Thyroid gland (tissue), 4 donors: ENCODE data around the gene RNF220.

Source experiments
- CTCF ChIP-seq, 6 experiments: fragments of 200-600 bp in 3 of 6; fragments of 450-650 bp in 3 of 6; sonication (generic) in 3 of 6; IDR thresholded peaks; one replicate each; pipeline ENCODE4 v1.5.1; 2016 to 2019; ENCODE audit warnings: antibody characterized with exemption in 6 of 6, mild to moderate bottlenecking in 2 of 6, inconsistent platforms in 1 of 6, moderate library complexity in 1 of 6
- POLR2A ChIP-seq, 2 donors: fragments of 450-650 bp; IDR thresholded peaks; one replicate each; pipeline ENCODE4 v1.6.1; 2017; ENCODE audit warnings: antibody characterized with exemption in 2 of 2, mild to moderate bottlenecking in 2 of 2, moderate library complexity in 1 of 2

GRCh38 chr1:44501047-44501890, 96.2 kb downstream of the RNF220 start:
- TF ChIP-seq CTCF (IDR thresholded peaks at IDR 0.05) (no peak), POLR2A (IDR thresholded peaks at IDR 0.05) (no peak)
